Inflammatory macrophage treated with lipopolysaccharide for 1 hour (primary cell): ENCODE results near the gene SLX1A.
"Not testable (repeated sequence)": the region's sequence is repeated elsewhere in the genome, so short reads cannot be mapped to it uniquely, and the experiment has no call there.

ENCODE experiments used
- DNase-seq, 2 donors: peaks; one replicate each; pipeline ENCODE4 v3.0.0-alpha.2; 2020 to 2022

SLX1A gene

GRCh38 chr16:30184891-30185682, 8.6 kb upstream of the SLX1A start:
- peak in 1 of 2 donors; percentile 40 for DNase-seq

GRCh38 chr16:30185683-30186421, 7.8 kb upstream of the SLX1A start:
- peak; percentile 58 to 63 for DNase-seq

- DNase-seq: no peak
Observed at GRCh38 chr16:30186444-30186781, 7.3 kb upstream of the SLX1A start.

GRCh38 chr16:30186782-30187555, 6.7 kb upstream of the SLX1A start:
- peak; percentile 47 to 82 for DNase-seq

GRCh38 chr16:30187556-30187865, 6.2 kb upstream of the SLX1A start:
- DNase-seq: no peak

- DNase-seq: no peak
Observed at GRCh38 chr16:30187971-30188561, 5.6 kb upstream of the SLX1A start.

GRCh38 chr16:30191158-30191557, 2.5 kb upstream of the SLX1A start:
- not testable (repeated sequence) for DNase-seq

- DNase-seq: not testable (repeated sequence)
Observed at GRCh38 chr16:30193098-30193497, 577 bp upstream of the SLX1A start.

GRCh38 chr16:30194172-30194925, 674 bp downstream of the SLX1A start:
- not testable (repeated sequence) for DNase-seq

- not testable (repeated sequence) for DNase-seq
Observed at GRCh38 chr16:30197001-30197400, 3.3 kb downstream of the SLX1A start.

- DNase-seq: not testable (repeated sequence)
Observed at GRCh38 chr16:30199049-30199448, 5.4 kb downstream of the SLX1A start, which contains the start of gene SULT1A3. TSS of gene SULT1A3 (plus strand) at chr16:30199255. CDS start at chr16:30200729, 1,474 bp downstream.

- not testable (repeated sequence) for DNase-seq
Observed at GRCh38 chr16:30199608-30200343, 6.1 kb downstream of the SLX1A start.

- DNase-seq: not testable (repeated sequence)
Observed at GRCh38 chr16:30205541-30206236, 12.0 kb downstream of the SLX1A start.

GRCh38 chr16:30206252-30206651, 12.6 kb downstream of the SLX1A start:
- DNase-seq: not testable (repeated sequence)

- not testable (repeated sequence) for DNase-seq
Observed at GRCh38 chr16:30207063-30207704, 13.5 kb downstream of the SLX1A start.

- DNase-seq: not testable (repeated sequence)
Observed at GRCh38 chr16:30209032-30209431, 15.4 kb downstream of the SLX1A start.

GRCh38 chr16:30211414-30211813, 17.7 kb downstream of the SLX1A start:
- DNase-seq: not testable (repeated sequence)

- DNase-seq: not testable (repeated sequence)
Observed at GRCh38 chr16:30217082-30217481, 23.4 kb downstream of the SLX1A start.
